Endothelial cell of hepatic sinusoid (primary cell): ENCODE measurements around the gene DBH.
"Not testable (repeated sequence)": the region's sequence is repeated elsewhere in the genome, so short reads cannot be mapped to it uniquely, and the experiment has no call there.

Experiments
- in situ Hi-C: cut with HindIII; loops from 2 replicates; pipeline ENCODE4 v1.10.0; 2017; ENCODE audit warnings: low sequenced_read_pairs

DBH gene

GRCh38 chr9:133618726-133619125 is 17.4 kb upstream of the DBH start:
- in situ Hi-C loops, result no loop called here

DNA sequence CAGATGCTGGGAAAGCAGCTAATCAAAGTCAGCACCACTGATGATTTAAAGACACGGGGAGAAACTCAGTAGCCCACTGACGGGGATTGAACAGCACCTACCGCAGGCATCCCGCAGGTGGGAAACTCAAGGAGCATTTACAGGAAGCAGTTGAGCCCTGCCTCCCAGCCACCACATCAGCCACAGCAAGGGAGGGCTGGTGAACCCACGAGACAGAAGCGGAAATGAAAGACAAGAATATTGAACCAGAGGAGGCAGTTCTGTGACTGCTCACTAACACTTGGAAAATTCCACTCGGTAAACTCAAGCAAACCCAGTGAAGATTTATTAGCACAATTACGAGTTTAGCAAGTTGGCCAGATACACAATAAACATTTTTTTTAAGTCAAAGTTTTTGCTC is 16.4 kb upstream of the DBH start:
- in situ Hi-C loops, result no loop called here

DNA sequence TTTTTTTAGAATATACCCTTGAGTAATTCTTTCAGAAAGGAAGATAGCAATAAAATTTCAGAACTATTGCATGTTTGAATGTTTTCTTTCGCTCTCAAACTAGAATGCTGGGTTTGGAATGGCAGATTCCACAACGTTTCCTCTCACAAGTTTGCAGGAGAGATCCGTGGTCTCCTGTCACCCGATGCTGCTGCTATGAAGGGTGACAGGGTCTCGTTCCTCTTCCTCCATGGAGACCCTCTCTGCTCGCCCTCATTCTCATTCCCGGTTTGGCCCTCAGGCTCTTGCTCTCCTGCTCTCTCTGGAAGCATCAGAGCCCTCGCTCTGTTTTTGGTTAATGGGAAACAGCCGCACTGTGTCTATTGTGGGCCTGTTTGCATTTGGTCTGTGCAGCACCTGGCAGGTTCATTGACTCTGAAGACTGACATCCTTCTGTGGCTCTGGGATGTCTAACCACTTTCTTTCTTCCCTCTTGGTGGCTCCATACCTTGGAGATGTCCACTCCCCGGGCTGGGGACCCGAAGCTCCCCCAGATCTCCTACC is 14.4 kb upstream of the DBH start:
- in situ Hi-C loops, result no loop called here

GRCh38 chr9:133622555-133622954 is 13.6 kb upstream of the DBH start:
- in situ Hi-C loops, result no loop called here

GRCh38 chr9:133626008-133626407 is 10.2 kb upstream of the DBH start:
- in situ Hi-C loops, result not testable (repeated sequence)

GRCh38 chr9:133627341-133627740 is 8.8 kb upstream of the DBH start:
- in situ Hi-C loops, result no loop called here

DNA sequence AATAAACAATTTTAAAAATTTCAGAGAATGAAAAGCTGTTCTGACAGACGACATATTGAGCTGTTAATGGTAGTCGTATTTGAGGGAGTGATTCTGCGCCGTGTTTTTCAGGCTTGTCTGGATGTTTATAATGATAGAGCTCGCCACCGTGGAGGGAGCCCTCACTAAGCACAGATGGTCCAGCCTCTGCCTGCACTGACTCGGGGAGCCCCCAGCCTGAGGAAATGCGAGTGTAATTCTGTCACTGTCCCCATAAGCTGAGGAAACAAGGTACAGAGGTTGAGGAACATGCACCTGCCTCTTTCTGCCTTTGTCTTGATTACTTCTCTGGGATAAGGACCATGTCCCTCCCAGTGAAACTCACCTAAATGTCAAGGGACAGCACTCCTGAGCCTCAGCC is 7.4 kb upstream of the DBH start:
- in situ Hi-C loops, result no loop called here

- in situ Hi-C loops, result loop anchor here (5.0 kb wide), 2 partner anchors 72 to 103 kb away; no protein-coding TSS in a partner anchor
Measured at GRCh38 chr9:133629221-133630110, 6.7 kb upstream of the DBH start.

DNA sequence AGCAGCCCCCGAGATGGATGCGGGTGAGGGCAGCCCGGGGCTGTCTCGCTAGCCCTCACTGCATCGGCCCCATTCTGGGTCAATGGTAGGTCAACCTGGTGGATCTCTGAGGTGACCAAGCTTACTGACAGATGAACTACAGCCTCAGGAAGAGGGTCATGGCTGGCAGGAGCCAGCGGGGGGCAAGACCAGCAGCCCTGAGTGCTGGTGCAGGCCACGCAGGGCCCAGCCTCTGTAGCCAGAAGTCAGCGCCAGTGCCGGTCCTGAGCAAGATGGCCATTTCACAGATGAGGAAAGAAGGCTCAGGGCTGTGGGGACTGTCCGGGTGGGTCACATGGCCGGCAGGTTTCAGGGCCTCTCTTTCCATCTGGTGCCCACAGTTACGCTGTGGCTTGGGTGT is 5.1 kb upstream of the DBH start:
- in situ Hi-C loops, result loop anchor here (5.0 kb wide), 2 partner anchors 74 to 101 kb away; no protein-coding TSS in a partner anchor

DNA sequence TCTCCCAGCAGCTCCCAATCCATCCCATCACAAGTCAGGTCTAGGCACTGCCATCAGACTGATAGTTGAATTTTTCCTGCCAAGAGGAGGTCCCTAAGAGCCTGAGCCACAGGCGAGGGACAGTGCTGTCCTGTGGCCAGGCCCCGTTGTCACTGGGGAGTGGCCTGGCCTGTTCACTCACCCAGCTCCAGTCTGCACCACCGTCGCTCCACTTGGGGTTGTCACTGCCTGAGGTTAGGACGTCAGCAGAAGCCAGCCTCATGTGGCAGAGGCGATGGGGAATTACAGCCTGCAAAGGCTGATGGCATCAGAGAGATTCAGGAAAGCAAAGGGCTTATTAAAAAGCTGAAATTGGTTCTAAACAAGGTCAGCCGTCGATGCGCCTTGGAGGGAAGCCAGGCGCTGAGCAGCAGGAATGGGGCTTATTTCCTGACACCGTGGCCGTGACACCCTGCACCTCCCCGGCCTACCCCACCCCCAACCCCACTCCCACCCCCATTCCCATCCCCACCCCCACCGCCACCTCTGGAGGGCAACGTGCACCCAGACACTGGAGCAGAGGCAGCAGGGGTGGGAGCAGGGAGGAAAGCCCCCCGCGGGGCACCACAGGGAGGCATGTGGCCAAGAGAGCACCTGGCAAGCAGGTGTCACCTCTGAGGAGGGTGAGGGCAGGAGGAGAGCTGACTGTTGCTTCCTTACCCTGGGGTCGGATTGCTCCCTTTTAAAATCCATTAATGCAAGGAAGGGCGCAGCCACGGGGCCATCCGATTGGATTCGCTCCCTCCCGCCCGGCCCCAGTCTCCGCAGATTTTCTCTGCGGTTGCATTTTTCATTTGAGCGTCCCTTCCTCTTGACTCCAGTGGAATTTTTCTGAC is 3.1 kb upstream of the DBH start:
- in situ Hi-C loops, result loop anchor here (5.0 kb wide), 2 partner anchors 76 to 99 kb away; no protein-coding TSS in a partner anchor

GRCh38 chr9:133633681-133634080 is 2.5 kb upstream of the DBH start:
- in situ Hi-C loops, result loop anchor here (5.0 kb wide), 2 partner anchors 76 to 99 kb away; no protein-coding TSS in a partner anchor

DNA sequence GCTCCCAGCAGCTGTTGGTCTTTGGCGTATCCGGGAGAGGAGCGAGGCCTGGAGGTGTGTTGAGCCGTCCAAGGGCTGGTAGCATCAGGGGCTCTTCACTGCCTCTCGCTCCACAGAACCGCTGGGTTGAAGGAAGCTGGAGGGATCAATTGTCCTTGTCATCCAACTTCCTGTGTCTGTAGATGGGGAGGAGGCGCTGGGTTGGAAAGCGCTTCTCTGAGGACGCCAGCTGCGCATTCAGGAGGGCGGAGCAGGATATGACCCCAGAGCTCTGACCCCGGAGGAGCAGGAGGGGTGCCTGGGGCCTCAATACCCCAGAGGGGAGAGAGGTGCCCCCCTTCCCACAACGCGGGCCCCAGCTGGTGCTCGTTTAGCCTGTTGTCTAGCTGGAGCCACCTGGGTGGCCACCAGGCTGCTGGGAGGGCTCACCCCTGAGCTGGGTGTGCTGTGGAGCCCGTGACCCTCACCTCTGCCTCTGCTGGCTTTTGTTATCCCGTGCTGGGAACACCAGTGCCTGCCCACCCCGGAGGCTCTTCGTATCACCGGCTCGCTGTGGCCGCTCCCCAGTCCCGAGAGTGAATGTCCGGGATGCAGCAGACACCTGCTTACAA is 2.0 kb upstream of the DBH start:
- in situ Hi-C loops, result loop anchor here (5.0 kb wide), 2 partner anchors 77 to 98 kb away; no protein-coding TSS in a partner anchor

GRCh38 chr9:133635098-133635497 is 1.1 kb upstream of the DBH start:
- in situ Hi-C loops, result no loop called here

GRCh38 chr9:133636902-133637301 is 739 bp downstream of the DBH start:
- in situ Hi-C loops, result no loop called here

- in situ Hi-C loops, result no loop called here
Measured at GRCh38 chr9:133637451-133638055, 1.4 kb downstream of the DBH start.

DNA sequence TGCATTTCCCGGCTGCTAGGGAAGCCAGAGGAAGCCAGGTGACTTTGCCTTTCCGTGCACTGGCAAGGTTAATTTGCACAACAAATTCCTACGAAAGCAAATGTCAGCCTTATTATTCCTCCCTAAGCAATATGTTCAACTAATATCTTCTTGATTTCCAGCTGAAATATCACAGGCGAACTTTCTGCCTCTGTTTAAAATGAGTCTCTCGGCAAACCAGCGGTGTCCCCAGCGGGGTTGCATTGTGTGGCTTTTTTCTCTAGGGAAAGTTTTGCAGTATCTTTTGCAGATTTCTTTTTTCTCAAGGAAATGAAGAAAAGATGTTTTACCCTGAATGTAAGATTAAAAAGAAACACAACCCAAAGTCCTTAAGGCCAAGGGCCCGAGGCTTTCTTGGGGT is 1.9 kb downstream of the DBH start:
- in situ Hi-C loops, result no loop called here

DNA sequence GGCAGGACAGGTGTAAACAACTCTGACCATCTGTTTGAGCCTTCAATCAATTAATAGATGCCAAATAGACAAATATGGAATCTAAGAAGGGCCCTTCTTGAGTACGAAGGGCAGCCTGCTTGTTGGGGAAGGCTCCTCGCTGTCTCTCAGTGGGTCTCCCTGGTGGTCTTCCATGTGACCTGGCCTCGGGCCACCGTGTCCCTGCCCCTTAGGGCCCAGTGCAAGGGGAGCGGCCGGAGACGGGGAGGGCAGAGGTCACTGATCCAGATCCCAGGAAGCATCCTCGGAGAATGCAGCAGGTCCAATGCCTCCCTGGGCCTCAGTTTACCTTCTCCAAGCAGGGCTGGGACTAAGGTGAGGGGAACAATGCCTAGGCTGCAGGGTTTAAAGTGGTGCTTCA is 2.5 kb downstream of the DBH start:
- in situ Hi-C loops, result no loop called here

GRCh38 chr9:133639613-133640012 is 3.5 kb downstream of the DBH start:
- in situ Hi-C loops, result no loop called here

DNA sequence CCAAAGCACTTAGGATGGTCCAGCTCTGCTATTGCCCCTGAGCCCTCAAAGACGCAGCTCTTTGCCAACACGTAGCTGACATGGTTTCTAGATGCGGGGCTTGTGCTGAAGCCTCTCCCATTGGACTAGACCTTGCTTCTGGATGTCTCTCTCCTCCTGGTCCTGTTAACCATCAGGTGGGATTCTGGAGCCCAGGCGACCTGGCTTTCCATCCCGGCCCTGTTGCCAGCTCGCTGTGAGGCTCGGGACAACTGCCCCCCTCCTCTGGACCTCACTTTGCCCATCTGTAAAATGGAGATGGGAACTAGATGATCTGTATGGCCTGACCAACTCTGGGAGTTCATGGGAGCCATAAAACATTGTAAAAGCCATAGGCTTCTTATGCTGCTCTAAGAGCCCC is 4.0 kb downstream of the DBH start:
- in situ Hi-C loops, result no loop called here
